DOHH2 (cell line): Measurements from ENCODE around the gene GSK3A.

Experiments used
- H3F3A ChIP-seq: fragments of 200-600 bp; sonication (generic), shearing (Covaris generic); 2 replicates; pipeline ENCODE4 v1.6.0; 2016; ENCODE audit warnings: antibody characterized with exemption, mild to moderate bottlenecking; ENCODE audit not compliant: control insufficient read depth, insufficient read depth
- H3K27ac ChIP-seq: fragments of 200-600 bp; sonication (generic); 2 replicates; pipeline ENCODE4 v1.5.1; 2014; ENCODE audit warnings: low read depth, mild to moderate bottlenecking, low read length, moderate library complexity
- H3K27me3 ChIP-seq: fragments of 200-600 bp; sonication (generic); 2 replicates; pipeline ENCODE4 v1.6.1; 2014; ENCODE audit warnings: mild to moderate bottlenecking, low read length, mixed read lengths; ENCODE audit not compliant: control insufficient read depth
- H3K36me3 ChIP-seq: fragments of 200-600 bp; sonication (generic); 2 replicates; pipeline ENCODE4 v1.6.1; 2014; ENCODE audit warnings: mild to moderate bottlenecking, low read length, moderate library complexity, mixed read lengths; ENCODE audit not compliant: control insufficient read depth
- H3K4me1 ChIP-seq: fragments of 200-600 bp; sonication (generic); 2 replicates; pipeline ENCODE4 v1.6.1; 2014; ENCODE audit warnings: mild to moderate bottlenecking, low read length, mixed read lengths; ENCODE audit not compliant: control insufficient read depth
- H3K4me2 ChIP-seq: fragments of 200-600 bp; sonication (generic); 2 replicates; pipeline ENCODE4 v1.6.0; 2014; ENCODE audit warnings: mild to moderate bottlenecking, low read length, moderate library complexity
- H3K4me3 ChIP-seq: fragments of 200-600 bp; sonication (generic); 2 replicates; pipeline ENCODE4 v1.5.1; 2014; ENCODE audit warnings: mild to moderate bottlenecking, low read length, mixed read lengths
- H3K79me2 ChIP-seq: fragments of 200-600 bp; sonication (generic); 2 replicates; pipeline ENCODE4 v1.6.1; 2014; ENCODE audit warnings: mild to moderate bottlenecking, low read length, mixed read lengths; ENCODE audit not compliant: control insufficient read depth
- H3K9me2 ChIP-seq: fragments of 200-600 bp; sonication (generic); replicated peaks from 2 replicates; pipeline ENCODE4 v1.6.1; 2014; ENCODE audit warnings: mild to moderate bottlenecking, low read length, mixed read lengths; ENCODE audit not compliant: control insufficient read depth
- H3K9me3 ChIP-seq: fragments of 200-600 bp; sonication (generic); 2 replicates; pipeline ENCODE4 v1.6.1; 2014; ENCODE audit warnings: antibody characterized with exemption, low read length, mixed read lengths; ENCODE audit not compliant: control insufficient read depth, insufficient read depth
- H4K20me1 ChIP-seq: fragments of 200-600 bp; sonication (generic); 2 replicates; pipeline ENCODE4 v1.6.0; 2014; ENCODE audit warnings: low read depth, mild to moderate bottlenecking, antibody characterized with exemption, low read length, moderate library complexity; ENCODE audit not compliant: control insufficient read depth, insufficient read depth
- EZH2phosphoT487 ChIP-seq: fragments of 200-600 bp; sonication (generic); IDR thresholded peaks from 2 replicates; pipeline ENCODE4 v1.6.1; 2017; ENCODE audit warnings: borderline replicate concordance, mild to moderate bottlenecking, antibody characterized with exemption, low read length, moderate library complexity, mixed read lengths
- TF ChIP-seq, protein P1 (sequence below): fragments of 200-600 bp; sonication (generic); IDR thresholded peaks from one replicate; pipeline ENCODE4 v1.5.1; 2014; ENCODE audit warnings: antibody characterized with exemption, mild to moderate bottlenecking, low read depth, low read length; ENCODE audit not compliant: poor library complexity, severe bottlenecking

Gene GSK3A

DNA sequence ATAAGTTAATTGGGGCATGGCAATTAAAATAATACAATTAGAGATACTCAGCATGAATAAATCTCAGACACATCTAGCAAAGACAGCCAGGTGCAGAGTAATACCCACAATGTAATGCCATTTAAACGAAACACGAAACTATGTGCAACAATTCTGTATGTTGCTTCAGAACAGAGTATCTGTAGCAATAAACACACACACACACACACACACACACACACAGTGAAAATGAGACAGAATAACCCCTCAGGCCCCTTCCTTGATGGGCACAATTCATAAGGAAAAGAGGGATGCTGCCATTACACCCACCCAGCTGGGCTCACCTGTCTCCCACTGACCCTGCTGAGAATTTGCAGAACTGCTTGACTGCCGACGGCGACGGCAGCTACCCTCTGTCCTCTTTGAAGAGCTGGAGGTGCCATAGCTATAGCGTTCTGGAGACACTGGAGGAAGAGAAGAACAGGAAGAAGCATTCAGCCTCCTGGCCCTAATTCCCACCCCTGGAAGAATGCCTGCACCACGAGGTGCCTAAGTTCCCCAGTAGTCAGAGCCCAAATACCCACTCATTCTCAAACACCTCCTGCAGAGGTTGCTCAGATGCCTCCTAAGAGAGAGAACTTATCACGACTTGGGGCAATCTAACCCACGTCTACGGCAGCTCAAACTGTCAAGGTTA, 27.5 kb downstream of the GSK3A start:
- Histone ChIP-seq H3K4me1 (peaks cover 35% of the 10 kb centered on the region), H3K4me2 (0 out of 2 replicates have a peak overlapping the region, but pooled peaks have one; percentile 89), H3K27me3 (no peaks in the 10 kb centered on the region), H3K27ac (no peak overlapping the region), H3K9me3 (no peaks in the 10 kb centered on the region), H3K79me2 (peaks cover 77% of the 10 kb centered on the region), H4K20me1 (peaks cover 15% of the 10 kb centered on the region; the same call in 1 of the 2 replicates), H3F3A (no peaks in the 10 kb centered on the region), H3K4me3 (no peak overlapping the region), H3K36me3 (peaks cover 61% of the 10 kb centered on the region), H3K9me2 (no peaks in the 10 kb centered on the region)
- TF ChIP-seq EZH2phosphoT487 = no peak
- TF ChIP-seq, protein P1, sequence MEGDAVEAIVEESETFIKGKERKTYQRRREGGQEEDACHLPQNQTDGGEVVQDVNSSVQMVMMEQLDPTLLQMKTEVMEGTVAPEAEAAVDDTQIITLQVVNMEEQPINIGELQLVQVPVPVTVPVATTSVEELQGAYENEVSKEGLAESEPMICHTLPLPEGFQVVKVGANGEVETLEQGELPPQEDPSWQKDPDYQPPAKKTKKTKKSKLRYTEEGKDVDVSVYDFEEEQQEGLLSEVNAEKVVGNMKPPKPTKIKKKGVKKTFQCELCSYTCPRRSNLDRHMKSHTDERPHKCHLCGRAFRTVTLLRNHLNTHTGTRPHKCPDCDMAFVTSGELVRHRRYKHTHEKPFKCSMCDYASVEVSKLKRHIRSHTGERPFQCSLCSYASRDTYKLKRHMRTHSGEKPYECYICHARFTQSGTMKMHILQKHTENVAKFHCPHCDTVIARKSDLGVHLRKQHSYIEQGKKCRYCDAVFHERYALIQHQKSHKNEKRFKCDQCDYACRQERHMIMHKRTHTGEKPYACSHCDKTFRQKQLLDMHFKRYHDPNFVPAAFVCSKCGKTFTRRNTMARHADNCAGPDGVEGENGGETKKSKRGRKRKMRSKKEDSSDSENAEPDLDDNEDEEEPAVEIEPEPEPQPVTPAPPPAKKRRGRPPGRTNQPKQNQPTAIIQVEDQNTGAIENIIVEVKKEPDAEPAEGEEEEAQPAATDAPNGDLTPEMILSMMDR = no peak

DNA sequence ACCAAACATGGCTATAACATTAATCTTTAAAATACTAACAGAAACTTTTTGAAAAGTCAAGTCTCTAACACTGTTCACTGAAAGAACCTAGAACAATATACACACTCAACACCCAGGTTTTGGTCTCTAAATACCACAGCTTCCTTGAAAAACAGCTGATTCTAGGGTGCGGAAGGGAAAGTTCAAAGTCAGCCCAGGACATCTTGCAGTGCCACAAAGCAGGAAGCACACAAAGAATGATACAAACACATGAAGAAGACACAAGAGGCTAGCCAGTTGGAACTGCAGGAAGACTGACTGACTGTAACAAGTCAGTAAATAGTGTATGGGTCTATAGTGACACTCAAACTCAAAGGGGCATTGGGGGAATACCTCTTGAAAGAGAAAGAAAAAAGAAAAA, 29.5 kb downstream of the GSK3A start:
- peaks cover 16% of the 10 kb centered on the region for H3K4me1 ChIP-seq
- H3K4me3 ChIP-seq = no peak overlapping the region
- no peaks in the 10 kb centered on the region for H3F3A ChIP-seq
- no peak overlapping the region for H3K27ac ChIP-seq
- TF ChIP-seq EZH2phosphoT487 = no peak
- TF ChIP-seq, protein P1 = no peak
- H4K20me1 ChIP-seq = peaks cover 15% of the 10 kb centered on the region; the same call in 1 of the 2 replicates
- H3K79me2 ChIP-seq = peaks cover 61% of the 10 kb centered on the region
- no peaks in the 10 kb centered on the region for H3K9me3 ChIP-seq
- H3K9me2 ChIP-seq = no peaks in the 10 kb centered on the region
- H3K4me2 ChIP-seq = no peak overlapping the region
- H3K27me3 ChIP-seq = no peaks in the 10 kb centered on the region
- peaks cover 81% of the 10 kb centered on the region for H3K36me3 ChIP-seq

DNA sequence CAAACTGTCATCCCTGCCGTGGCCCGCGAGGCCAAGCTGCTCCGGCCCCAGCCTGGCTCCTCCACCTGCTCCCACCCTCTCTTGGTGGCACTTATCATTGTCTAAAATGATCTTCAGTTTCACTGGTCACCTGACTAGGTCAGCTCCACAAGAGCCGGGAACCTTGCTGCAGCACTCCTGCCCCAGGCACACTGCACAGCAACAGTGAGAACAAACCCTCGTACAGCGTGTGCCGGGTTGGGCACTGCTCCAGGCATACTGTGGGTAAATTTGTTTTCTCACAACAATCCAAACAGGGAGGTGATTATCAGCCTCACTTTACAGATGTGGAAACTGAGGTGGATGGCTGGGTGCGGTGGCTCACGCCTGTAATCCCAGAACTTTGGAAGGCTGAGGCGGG, 33.8 kb downstream of the GSK3A start:
- H3K27ac ChIP-seq = no peak overlapping the region
- no peaks in the 10 kb centered on the region for H3F3A ChIP-seq
- no peaks in the 10 kb centered on the region for H3K9me3 ChIP-seq
- H4K20me1 ChIP-seq = 0 out of 2 replicates have a peak, but pooled peaks cover 3% of the 10 kb centered on the region
- no peaks in the 10 kb centered on the region for H3K9me2 ChIP-seq
- no peak for TF ChIP-seq EZH2phosphoT487
- TF ChIP-seq, protein P1 = no peak
- peaks cover 24% of the 10 kb centered on the region for H3K79me2 ChIP-seq
- no peaks in the 10 kb centered on the region for H3K27me3 ChIP-seq
- H3K4me2 ChIP-seq = no peak overlapping the region
- H3K36me3 ChIP-seq = peaks cover 83% of the 10 kb centered on the region
- H3K4me3 ChIP-seq = no peak overlapping the region
- 0 out of 2 replicates have a peak, but pooled peaks cover 4% of the 10 kb centered on the region for H3K4me1 ChIP-seq
